Trophoblast cell (in vitro differentiated cells and primary cell): ENCODE results near the gene CSH1.
A peak's percentile ranks its signal among the peaks of the same experiment; 100 is the strongest.
"Not testable (repeated sequence)": the region's sequence is repeated elsewhere in the genome, so short reads cannot be mapped to it uniquely, and the experiment has no call there.

ENCODE experiments used
- DNase-seq, 2 donors: peaks; one replicate each; pipeline ENCODE4 v3.0.0-alpha.2; 2016
- H2AFZ ChIP-seq: 2 replicates; pipeline ENCODE4 v1.6.1; 2013; ENCODE audit warnings: low read length, moderate library complexity, mild to moderate bottlenecking; ENCODE audit not compliant: insufficient read depth, poor library complexity
- H2AK5ac ChIP-seq: 2 replicates; pipeline ENCODE4 v1.6.1; 2013; ENCODE audit warnings: mild to moderate bottlenecking, low read length
- H2BK120ac ChIP-seq: 2 replicates; pipeline ENCODE4 v1.6.1; 2013; ENCODE audit warnings: low read length, mild to moderate bottlenecking, moderate library complexity; ENCODE audit not compliant: insufficient read depth, poor library complexity
- H2BK12ac ChIP-seq: 2 replicates; pipeline ENCODE4 v1.6.1; 2013; ENCODE audit warnings: mild to moderate bottlenecking, low read length, moderate library complexity
- H2BK5ac ChIP-seq: 2 replicates; pipeline ENCODE4 v1.6.1; 2013; ENCODE audit warnings: low read length, low read depth, moderate library complexity, mild to moderate bottlenecking; ENCODE audit not compliant: poor library complexity
- H3K14ac ChIP-seq: 2 replicates; pipeline ENCODE4 v1.6.1; 2013; ENCODE audit warnings: mild to moderate bottlenecking, low read length
- H3K18ac ChIP-seq: 2 replicates; pipeline ENCODE4 v1.6.1; 2013; ENCODE audit warnings: mild to moderate bottlenecking, low read length
- H3K23ac ChIP-seq: 2 replicates; pipeline ENCODE4 v1.6.1; 2013; ENCODE audit warnings: low read length
- H3K27ac ChIP-seq: 2 replicates; pipeline ENCODE4 v1.5.1; 2013; ENCODE audit warnings: low read depth, mild to moderate bottlenecking, inconsistent platforms, low read length, moderate library complexity
- H3K27me3 ChIP-seq: 2 replicates; pipeline ENCODE4 v1.6.1; 2013; ENCODE audit warnings: inconsistent platforms, mild to moderate bottlenecking, low read length, moderate library complexity; ENCODE audit not compliant: insufficient read depth
- H3K36me3 ChIP-seq, 2 experiments: 1 replicate in 1 of 2; 2 replicates in 1 of 2; pipeline ENCODE4 v1.6.1; 2013; ENCODE audit warnings: low read length in 2 of 2, mild to moderate bottlenecking in 2 of 2, moderate library complexity in 1 of 2; ENCODE audit not compliant: insufficient read depth in 2 of 2, control insufficient read depth in 1 of 2
- H3K4ac ChIP-seq: 2 replicates; pipeline ENCODE4 v1.6.1; 2013; ENCODE audit warnings: low read depth, mild to moderate bottlenecking, low read length, moderate library complexity
- H3K4me1 ChIP-seq, 2 experiments: 1 replicate in 1 of 2; 2 replicates in 1 of 2; pipeline ENCODE4 v1.6.1; 2013; ENCODE audit warnings: low read length in 2 of 2, mild to moderate bottlenecking in 2 of 2, moderate library complexity in 1 of 2; ENCODE audit not compliant: insufficient read depth in 2 of 2, control insufficient read depth in 1 of 2
- H3K4me2 ChIP-seq: 2 replicates; pipeline ENCODE4 v1.6.1; 2013; ENCODE audit warnings: inconsistent platforms, mild to moderate bottlenecking, low read length, moderate library complexity
- H3K4me3 ChIP-seq: 2 replicates; pipeline ENCODE4 v1.5.1; 2013; ENCODE audit warnings: mild to moderate bottlenecking, low read depth, low read length, inconsistent platforms
- H3K79me1 ChIP-seq: one replicate; pipeline ENCODE4 v1.6.1; 2013; ENCODE audit warnings: low read length
- H3K79me2 ChIP-seq: 2 replicates; pipeline ENCODE4 v1.6.1; 2013; ENCODE audit warnings: low read length, mild to moderate bottlenecking; ENCODE audit not compliant: control insufficient read depth, insufficient read depth, poor library complexity
- H3K9ac ChIP-seq: 2 replicates; pipeline ENCODE4 v1.6.1; 2013; ENCODE audit warnings: mild to moderate bottlenecking, low read length
- H3K9me3 ChIP-seq: 2 replicates; pipeline ENCODE4 v1.6.1; 2013; ENCODE audit warnings: low read depth, mild to moderate bottlenecking, control low read depth, inconsistent platforms, low read length; ENCODE audit not compliant: insufficient read depth
- H4K12ac ChIP-seq: 2 replicates; pipeline ENCODE4 v1.6.1; 2013; ENCODE audit warnings: low read depth, mild to moderate bottlenecking, low read length, moderate library complexity
- H4K8ac ChIP-seq: 2 replicates; pipeline ENCODE4 v1.6.1; 2013; ENCODE audit warnings: low read depth, mild to moderate bottlenecking, low read length, moderate library complexity
- H4K91ac ChIP-seq: one replicate; pipeline ENCODE4 v1.6.1; 2013; ENCODE audit warnings: low read depth, mild to moderate bottlenecking, low read length, moderate library complexity
- WGBS: extraction: QIAGEN DNeasy Blood & Tissue Kit; methylation state at CpG from one replicate; pipeline ENCODE4 v1.1.7; 2013; ENCODE audit warnings: missing lambda C conversion rate; ENCODE audit not compliant: insufficient read length, insufficient coverage; ENCODE audit errors: extremely low coverage; 5-methylcytosine and 5-hydroxymethylcytosine counted together

The CSH1 gene

GRCh38 chr17:63910096-63910495, 13.7 kb upstream of the CSH1 start:
- no peaks in the 10 kb centered on the region for H3K79me1 ChIP-seq
- no peak overlapping the region for H3K4me2 ChIP-seq
- no peak overlapping the region for H2AFZ ChIP-seq
- H3K14ac ChIP-seq: no peak overlapping the region
- no peak overlapping the region for H4K12ac ChIP-seq
- no peak overlapping the region for H3K18ac ChIP-seq
- H4K91ac ChIP-seq: no peak overlapping the region
- no peaks in the 10 kb centered on the region for H3K79me2 ChIP-seq
- H3K27ac ChIP-seq: no peak overlapping the region
- no peak for DNase-seq
- H3K9ac ChIP-seq: no peak overlapping the region
- H3K9me3 ChIP-seq: no peaks in the 10 kb centered on the region
- no peak overlapping the region for H2BK5ac ChIP-seq
- H2BK120ac ChIP-seq: no peak overlapping the region
- H3K4me1 ChIP-seq: no peaks in the 10 kb centered on the region
- H3K4me3 ChIP-seq: no peak overlapping the region
- no peak overlapping the region for H2AK5ac ChIP-seq
- no peak overlapping the region for H2BK12ac ChIP-seq
- no peak overlapping the region for H3K4ac ChIP-seq
- H3K23ac ChIP-seq: no peak overlapping the region
- no CpG with 5 or more reads among the region's 14 CpGs for WGBS
- no peaks in the 10 kb centered on the region for H3K27me3 ChIP-seq
- no peak overlapping the region for H4K8ac ChIP-seq
- H3K36me3 ChIP-seq: no peaks in the 10 kb centered on the region

DNA sequence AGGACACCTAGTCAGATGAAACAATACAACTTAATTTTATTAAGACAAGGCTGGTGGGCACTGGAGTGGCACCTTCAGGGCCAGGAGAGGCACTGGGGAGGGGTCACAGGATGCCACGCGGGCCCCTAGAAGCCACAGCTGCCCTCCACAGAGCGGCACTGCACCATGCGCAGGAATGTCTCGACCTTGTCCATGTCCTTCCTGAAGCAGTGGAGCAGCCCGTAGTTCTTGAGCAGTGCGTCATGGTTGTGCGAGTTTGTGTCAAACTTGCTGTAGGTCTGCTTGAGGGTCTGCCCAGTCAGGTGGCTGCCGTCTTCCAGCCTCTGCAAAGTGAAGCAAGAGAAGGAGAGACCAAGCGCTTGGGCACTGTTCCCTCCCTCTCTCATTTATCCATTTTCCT, 13.2 kb upstream of the CSH1 start:
- not testable (repeated sequence) for H3K9me3 ChIP-seq, H2AFZ ChIP-seq, H3K36me3 ChIP-seq, H3K14ac ChIP-seq, H3K4ac ChIP-seq, H4K8ac ChIP-seq, H3K27me3 ChIP-seq, H3K9ac ChIP-seq, H4K91ac ChIP-seq, H2BK12ac ChIP-seq, H2BK120ac ChIP-seq, H3K4me2 ChIP-seq, H3K4me1 ChIP-seq, H3K79me2 ChIP-seq, H2BK5ac ChIP-seq, H3K79me1 ChIP-seq, H4K12ac ChIP-seq, H3K23ac ChIP-seq, H2AK5ac ChIP-seq, H3K18ac ChIP-seq, H3K27ac ChIP-seq, H3K4me3 ChIP-seq
- peak; percentile 3 to 46 for DNase-seq
- WGBS: no CpG with 5 or more reads among the region's 10 CpGs

- H3K9me3 ChIP-seq, H3K23ac ChIP-seq, H3K27ac ChIP-seq, H2AFZ ChIP-seq, H4K91ac ChIP-seq, H3K4me3 ChIP-seq, H4K12ac ChIP-seq, H3K79me1 ChIP-seq, H3K4me2 ChIP-seq, H3K36me3 ChIP-seq, H3K14ac ChIP-seq, H2BK120ac ChIP-seq, H4K8ac ChIP-seq, H3K79me2 ChIP-seq, H3K27me3 ChIP-seq, H2BK12ac ChIP-seq, H2BK5ac ChIP-seq, H2AK5ac ChIP-seq, H3K4me1 ChIP-seq, H3K18ac ChIP-seq, H3K9ac ChIP-seq, H3K4ac ChIP-seq: not testable (repeated sequence)
- peak; percentile 80 to 96 for DNase-seq
- WGBS: no CpG with 5 or more reads among the region's 12 CpGs
These were observed 10.9 kb upstream of the CSH1 start for GRCh38 chr17:63907161-63907778.

DNA sequence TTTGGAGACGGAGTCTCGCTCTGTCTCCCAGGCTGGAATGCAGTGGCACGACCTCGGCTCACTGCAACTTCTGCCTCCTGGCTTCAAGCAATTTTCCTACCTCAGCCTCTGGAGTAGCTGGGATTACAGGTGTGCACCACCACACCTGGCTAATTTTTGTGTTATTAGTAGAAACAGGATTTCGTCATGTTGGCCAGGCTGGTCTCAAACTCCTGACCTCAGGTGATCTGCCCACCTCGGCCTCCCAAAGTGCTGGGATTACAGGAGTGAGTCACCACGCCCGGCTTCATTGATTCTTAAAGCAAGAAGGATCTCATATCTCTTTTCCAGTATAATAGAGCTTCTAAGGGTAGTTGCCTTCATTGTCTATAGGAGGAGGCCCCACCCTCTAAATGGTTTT, 8.4 kb upstream of the CSH1 start:
- H2AFZ ChIP-seq, H2BK12ac ChIP-seq, H3K23ac ChIP-seq, H2BK5ac ChIP-seq, H3K9ac ChIP-seq, H3K4ac ChIP-seq, H3K9me3 ChIP-seq, H2AK5ac ChIP-seq, H3K79me2 ChIP-seq, H2BK120ac ChIP-seq, H3K79me1 ChIP-seq, H4K12ac ChIP-seq, H3K4me3 ChIP-seq, H3K18ac ChIP-seq, H3K4me2 ChIP-seq, H3K27me3 ChIP-seq, H3K36me3 ChIP-seq, H4K91ac ChIP-seq, H3K27ac ChIP-seq, H4K8ac ChIP-seq, H3K4me1 ChIP-seq, H3K14ac ChIP-seq: not testable (repeated sequence)
- WGBS: no CpG with 5 or more reads among the region's 8 CpGs
- peak; percentile 68 to 84 for DNase-seq
